HG02571 (cell line): ENCODE results near the gene CADM1.

Experiments used
- ATAC-seq: cut with Tn5 transposase; IDR thresholded peaks from one replicate; pipeline ENCODE4 v1.9.1; 2021; ENCODE audit warnings: mild to moderate bottlenecking, moderate library complexity; ENCODE audit not compliant: unreplicated experiment

The CADM1 gene

DNA sequence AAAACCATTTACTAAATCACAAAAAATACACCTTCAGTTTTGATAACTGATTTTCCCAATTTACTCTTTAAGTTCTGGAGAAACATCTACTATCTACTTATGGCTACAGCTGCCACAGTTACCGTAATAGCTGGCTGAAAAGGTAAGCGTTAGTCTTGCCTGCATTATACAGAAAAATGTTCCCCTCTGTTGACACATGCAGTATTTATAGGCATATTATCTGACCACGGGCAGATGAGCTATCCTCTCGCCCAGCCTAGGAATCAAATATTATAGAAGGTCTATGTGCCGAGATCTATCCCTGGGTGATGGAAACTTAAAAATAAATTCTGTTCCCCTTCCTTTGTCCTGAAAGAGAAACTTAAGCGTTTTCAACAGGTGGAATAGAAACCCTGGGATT is 283.8 kb downstream of the CADM1 start:
- ATAC-seq, result no peak

DNA sequence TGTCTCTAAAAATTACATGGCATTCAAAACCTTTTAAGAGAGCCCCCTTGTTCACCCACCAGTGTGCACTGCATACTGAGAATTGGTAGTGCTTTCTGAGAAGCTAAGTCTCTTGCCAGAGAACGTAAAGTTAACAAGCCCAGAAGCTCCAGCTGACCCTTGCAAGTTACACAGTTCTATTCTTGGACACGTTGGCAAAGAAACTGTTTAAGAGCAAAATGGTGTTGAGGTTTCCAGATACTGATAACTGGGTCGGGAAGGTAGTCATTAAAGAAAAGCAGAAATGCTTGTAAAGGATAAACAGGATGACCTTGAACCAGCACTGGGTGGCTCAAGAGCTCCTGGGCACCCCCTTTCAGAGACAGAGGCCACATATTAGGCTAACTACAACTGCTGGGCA is 284.8 kb downstream of the CADM1 start:
- ATAC-seq, result no peak

DNA sequence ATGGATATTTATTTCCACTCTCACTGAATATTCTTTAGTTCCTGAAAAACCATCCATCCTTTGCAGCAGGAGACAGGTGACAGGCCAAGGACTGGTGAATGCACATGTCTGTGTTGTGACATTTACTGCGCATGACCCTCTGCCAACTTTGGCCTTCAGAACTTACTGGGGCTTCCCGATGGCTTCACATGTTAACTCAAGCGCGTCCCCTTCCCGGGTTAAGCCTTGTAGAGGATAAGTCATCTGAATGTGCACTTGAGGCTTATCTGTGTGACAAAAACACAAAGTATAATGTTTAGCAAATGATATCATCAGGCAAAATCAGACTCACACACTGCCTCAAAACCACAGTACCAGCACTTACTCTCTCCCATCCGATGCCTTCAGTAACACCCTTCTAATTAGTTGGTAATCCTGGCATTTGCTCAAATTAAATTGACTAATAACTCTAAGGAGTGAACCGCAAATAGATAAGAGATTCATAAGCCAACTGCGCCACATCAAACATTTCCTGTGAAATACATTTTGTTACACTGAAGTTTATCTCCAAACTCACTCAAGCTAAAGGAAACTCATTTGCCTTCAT is 286.4 kb downstream of the CADM1 start:
- ATAC-seq, result no peak

DNA sequence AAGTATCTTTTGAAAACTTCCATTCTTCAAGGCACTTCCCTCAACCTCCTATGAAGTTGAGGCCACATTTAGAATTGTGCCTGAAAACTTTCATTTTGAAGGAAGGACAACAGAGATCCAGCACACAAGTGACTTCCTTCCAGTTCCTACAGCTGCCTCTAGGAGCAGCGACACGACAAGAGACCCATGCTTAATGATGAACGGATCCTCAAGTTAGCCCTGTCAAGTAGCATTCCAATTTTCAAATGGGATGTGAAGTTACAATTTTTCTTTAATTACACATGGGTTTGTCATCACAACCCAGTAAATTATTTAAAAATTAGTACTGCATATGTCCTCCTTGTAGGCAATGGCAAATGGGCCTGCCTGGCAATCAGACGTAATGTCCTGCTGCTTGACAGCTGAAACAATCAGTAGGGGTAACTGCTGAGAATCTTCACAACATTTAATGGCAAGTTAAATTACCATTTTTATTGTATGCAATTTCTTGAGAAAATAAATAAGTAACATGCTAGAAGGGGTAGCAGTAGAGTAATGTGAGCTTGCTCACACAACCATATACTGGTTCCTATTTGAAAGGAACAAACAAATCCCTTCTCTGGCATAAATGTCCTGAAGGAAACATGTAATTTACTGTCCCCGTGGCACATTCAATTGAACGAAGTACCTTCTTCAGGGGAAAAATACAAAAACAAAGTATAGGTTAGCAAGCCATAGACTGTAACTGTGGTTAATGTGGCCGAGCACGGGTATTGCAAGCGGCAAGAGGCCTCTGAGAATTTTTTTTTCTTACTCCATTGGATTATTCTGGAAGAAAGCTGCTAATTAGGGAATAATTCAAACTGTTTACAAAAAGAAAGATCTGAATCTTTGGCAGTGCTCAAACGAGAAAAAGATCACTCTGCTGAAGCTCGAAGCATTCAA is 288.3 kb downstream of the CADM1 start:
- ATAC-seq, result no peak

DNA sequence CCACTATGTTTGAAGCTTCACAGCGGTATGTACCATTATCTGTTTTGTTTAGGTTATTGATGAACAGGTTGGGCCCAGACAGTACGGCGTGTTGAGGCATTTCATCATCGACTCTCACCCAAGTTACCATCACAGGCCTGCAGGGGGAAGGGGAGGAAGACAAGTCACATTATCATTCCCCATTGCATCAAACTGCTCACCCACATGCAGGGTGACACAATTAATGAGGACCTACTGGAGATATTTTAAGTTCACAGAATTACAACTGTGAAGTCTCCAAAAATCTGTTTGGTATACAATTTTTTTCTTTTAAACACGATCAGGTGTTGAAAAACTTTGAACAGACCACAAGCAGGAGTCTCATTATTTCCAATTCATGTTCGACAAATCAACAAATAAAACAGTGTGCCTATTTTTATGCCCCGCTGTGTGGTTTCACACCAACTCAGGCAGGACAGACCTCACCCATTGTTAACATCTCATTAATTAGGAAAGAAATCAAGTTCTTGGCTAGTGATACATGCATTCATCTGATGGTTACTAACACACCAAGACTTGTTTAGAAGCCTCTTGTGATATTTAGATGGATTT is 289.5 kb downstream of the CADM1 start:
- no peak for ATAC-seq

DNA sequence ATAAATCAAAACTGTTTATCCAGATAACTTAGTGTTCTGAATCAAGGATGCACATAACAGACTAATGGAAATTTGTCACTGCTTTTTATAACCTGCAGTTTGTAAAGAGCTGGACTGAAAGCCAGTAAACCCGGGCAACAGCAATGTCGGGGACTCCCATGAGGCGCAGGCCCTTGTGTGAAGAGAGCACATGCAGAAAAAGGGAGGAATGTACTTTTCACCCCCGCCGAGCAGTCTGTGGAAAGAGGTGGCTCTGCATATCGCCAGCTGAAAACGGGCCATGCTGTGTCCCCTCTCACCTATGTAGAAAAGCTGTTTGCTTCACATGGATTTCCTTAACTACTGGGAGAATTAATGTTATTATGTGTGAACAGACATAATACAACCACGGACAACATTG is 291.2 kb downstream of the CADM1 start:
- ATAC-seq, result no peak

DNA sequence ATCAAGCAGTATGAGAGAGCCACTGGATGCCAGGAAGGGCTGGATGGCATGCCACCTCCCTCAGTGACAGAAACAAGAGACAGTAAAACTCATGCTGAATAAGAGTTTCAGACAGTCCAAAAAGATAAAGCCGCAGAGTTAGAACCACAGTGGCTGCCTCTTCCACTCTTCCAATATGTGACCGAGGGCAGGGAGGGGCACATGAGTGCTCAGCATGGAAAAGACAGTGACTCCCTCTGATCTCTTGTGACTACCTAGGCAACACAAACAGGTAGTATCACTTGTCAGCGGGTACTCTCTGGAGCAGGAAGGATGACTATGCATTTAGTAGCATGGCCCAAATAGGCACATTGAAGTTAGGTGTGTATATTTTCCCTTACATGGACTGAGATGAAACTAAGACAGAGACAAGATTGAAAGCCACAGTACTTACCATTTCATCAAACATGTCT is 295.4 kb downstream of the CADM1 start:
- no peak for ATAC-seq

DNA sequence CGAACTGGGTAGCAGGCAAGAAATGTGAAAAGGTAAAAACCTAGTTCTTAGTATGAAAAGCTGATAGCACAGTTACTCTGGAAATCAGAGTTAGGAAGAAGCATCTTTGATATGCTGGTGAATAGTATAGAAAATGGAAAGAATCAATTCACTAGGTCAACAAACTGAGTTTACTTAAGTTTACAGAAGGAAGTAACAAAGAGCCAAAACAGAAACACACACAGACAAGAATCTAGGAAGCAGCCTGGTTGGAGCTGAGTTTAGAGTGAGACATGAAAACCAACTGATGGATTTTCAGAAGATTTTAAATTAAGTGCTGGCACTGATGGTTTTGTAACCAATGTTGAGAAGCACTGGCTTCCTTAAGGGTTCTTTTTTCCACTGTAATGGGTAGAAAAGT is 296.3 kb downstream of the CADM1 start:
- ATAC-seq, result no peak

DNA sequence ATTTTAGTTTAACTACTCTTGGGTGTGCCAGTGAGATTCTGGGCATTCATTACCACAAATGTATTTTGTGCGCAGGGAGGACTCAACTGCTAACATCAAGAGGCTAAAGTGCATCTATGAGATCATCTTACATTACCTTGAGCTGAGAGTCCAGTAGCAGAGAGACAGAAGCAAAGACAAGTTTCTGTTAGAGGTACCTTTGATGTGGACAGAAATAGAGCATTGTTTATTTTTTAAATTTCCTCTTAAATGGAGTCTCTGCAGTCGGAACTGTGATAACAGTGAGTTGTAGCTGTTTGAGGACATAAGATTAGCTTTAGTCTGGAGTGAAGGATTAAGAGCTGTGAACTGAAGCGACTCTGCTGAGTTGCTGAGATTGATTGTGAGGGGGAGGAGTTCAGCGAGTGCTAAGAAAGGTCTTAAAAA is 297.0 kb downstream of the CADM1 start:
- ATAC-seq, result no peak

DNA sequence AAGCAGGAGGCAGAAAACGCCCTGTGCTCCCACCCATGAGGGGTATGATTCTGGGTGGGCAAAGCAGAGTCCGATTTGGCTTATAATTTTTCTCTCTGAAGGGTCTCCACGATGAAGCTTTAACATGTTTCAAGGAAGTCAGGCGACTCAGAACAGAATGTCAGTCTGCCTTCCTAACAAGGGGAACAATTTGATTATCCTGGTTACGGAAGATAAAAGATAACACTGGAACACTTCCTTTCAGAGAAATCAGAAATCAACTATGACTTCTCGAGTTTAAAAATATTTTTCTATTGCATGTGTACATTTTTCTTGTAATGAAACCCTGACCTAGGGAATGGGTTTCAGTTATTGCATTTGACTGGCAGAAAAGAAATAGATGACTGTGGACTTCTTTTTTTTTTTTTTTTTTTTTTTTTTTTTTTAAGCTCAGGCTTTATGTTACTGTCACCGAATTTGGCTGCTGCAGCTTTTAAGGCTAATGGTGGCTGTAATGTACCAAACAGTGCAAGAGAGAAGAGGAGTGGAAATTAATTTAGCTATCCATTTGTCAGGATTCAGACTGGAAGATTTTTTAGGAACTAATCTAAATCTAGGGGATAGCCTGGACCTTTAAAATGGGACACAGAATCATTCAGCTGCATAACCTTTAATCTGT is 297.7 kb downstream of the CADM1 start:
- ATAC-seq, result no peak

DNA sequence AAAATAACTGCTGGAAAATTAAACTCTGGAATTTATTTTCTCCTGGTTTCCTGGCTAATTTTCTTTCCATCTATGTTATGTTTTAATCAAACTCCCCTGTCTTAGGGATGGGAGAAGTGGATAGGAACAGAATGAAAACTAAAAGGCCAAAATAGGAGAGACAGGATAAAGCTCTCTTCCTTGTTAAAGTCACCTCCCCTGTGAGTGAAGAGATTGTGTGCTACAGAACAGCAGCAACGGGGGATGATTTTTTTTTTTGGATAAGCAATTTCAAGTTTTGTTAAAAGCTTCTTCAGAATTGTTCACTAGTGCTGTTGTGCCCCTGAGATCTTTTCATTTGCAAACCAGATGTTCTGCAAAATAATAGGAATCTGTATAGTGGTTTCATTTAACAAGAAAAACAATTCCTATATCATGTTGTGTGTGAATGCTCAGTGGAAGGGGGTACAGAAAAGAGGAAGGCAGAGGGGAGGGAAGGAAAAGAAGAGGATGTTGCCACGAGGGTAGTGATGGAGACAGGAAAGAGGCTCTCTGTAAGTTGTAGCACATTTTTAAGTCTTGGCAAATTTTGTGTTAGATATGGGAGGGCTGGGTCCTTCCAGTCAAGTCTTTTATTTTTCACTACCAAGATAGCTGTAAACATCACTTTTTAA is 301.2 kb downstream of the CADM1 start:
- ATAC-seq, result no peak

DNA sequence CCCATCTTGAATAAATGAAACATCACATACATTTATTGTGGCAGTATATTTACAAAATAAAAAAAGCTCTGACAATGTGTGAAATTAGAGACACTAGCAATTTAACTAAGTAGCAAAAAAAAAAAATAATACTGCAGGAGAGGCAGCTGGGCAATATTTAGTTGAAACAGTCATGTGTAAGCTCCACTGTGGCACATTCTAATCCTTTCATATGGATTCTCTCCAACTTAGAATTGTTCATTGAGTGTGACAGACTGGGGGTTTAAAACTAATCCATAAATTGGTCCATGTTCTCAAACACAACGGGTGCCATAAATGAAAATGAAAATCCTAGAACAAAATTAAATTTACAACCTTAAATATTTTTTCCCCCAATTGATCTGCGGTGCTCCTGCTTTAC is 302.1 kb downstream of the CADM1 start:
- ATAC-seq, result no peak

DNA sequence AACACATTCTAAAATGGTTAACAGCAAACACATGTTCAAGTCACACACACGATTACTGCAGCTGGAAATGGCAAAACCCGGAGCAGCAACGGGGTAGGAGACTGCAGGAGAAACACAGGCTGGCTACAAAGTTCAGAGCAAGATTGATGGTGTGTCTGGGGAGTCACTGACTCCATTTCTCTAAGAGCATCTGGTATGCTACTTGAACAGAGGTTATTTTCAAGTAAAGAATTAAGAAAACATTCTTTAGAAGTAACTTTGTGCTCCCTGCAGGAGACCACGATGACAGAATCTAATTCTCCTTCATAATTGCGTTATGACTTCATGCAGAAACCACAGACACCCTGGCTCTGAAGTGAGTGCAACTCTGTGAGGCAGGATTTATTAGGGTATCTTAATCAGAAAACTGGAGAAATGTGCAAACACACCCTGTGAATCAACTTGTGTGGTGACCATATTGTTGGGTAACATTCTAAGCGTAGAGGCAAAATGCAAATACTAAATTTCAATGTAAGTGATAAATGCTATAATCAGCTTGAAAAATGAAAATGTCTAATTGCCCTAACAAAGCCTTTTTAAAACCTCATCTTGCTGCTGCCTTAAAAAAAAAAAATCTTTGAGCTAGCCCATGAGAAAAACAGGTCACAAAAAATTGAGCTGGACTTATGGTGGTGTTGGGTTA is 303.0 kb downstream of the CADM1 start:
- no peak for ATAC-seq

DNA sequence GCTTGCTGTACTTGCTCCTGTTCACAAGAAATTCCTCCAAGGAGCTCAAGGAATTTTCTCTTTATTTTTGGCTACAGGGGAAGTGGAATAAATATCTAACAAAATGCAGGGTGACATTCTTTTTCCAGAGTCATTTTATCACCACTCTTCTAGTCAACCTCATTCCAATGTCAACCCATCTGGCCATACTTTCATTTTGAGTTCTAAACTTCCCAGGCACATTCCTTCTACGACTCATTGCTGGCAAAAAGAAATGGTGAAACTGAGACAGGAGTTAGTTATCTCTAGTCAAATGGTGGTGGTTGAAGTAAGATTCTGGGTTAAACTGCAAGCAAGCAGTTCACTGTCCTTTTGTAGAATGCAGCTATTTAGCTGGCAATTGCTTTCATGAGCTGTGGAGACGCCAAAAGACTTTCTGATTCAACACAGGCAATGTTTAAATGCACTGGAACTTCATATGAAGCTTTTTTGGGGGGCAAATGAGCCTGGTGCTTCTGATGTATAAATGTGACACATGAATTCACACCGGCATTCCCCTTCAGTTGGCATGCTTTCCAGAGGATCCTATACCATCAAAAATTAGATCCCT is 304.6 kb downstream of the CADM1 start:
- no peak for ATAC-seq

DNA sequence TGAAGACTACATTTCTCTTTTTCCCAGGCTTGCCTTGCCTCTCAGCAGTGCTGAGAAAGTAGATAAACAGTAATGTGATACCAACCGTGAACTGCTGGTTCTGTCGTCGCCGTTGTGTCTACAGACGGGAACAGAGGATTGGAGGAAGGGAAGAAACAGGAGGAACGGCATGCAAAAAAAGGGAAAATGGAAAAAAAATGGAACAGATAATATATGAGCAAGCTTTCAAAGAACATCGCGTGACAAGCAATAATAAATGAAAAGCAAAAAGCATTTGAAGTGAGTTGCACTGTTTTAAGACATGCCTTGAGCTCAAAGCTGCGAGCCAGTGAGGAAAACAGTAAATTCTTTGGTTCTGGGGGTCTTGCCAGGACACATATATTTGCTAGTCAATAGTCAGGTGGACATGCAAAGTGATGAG is 305.9 kb downstream of the CADM1 start:
- no peak for ATAC-seq

DNA sequence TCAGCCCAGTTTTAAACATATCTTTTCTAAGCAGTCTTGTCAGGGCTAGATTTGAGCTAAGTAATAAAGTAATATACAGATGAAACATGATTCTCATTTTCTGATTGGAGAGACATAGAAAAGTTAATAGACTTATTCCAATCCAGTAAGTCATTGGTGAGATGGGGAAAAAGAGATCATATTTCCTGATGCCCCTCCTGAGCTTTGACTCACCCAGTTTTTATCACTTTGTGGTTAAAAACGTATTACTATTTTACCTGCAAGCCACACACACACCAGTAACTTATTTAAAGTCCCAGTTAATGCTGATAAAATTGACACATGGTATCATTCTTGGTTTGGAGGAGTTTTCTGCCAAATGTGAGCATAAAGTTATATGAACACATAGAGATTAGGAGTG is 306.8 kb downstream of the CADM1 start:
- no peak for ATAC-seq

DNA sequence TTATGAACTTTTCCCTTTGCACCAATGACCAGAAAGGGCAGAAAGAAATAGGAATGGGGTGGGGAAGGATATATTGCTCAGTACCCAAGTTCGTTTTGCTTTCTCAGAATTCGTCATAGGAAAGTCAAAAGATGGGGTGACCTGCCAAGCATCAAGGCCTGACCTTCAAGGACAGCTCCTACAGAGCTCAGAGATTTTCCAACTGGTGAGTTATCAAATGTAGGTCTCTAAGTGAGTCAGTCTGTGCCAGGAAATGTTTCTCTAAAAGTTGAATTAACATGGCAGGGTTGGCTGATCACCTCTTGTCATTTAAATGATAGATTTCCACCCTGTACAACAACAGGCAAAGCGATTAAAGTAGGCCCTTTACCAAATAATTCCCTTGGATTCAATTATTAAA is 307.2 kb downstream of the CADM1 start:
- ATAC-seq, result no peak

DNA sequence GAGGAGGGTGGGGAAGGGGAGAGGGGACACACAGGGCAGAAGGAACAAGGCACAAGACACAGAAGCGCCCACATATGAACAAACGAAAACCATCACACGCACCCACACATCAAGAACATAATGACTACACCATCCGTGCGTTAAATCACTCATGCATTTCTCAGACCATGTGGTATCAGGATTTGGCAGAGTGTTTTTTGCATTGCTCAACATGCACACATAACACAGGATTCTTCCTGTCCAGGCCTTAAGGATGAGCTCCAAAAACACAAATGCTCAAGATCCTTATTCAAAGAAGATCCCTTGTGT is 309.5 kb downstream of the CADM1 start:
- peak; percentile 42 for ATAC-seq

DNA sequence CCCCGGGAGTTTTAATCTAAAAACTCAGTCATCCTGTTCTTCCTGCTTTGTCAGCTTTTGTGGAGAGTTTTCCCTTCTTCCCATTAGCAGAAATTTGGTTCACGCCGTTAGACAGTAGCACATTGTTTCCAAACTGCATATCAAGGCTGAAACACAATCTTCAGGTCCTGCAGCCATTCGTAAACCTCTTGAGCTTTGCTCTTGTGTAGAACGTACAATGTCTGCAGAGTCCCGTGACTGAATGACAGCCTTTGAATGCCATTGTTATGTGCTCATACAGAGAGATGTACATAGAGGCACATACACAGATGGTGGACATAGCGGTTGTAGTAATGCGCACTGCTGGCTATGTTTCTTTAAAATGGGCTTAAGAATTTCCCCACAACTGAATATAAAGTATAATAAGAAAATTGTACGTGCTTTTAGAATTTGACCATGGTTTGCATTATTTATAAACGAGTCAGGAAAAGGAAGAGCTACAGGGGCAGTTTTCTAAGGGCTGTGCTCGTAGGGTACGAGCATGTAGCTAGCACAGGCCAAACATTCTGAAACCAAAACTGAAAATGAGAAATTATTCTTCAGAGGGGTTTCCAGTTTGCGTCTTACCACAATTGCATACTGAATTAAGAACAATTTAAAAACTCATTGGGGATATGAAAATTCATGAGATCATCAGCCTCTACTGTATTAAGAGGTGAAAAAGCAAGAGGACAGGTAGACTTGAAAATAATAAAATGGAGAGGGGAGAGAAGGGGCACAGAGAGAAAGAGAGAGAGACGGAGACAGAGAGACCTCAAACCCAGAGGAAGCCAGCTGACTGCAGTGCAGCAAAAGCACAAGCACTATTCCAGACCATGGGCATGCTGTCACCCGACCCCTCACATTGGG is 310.1 kb downstream of the CADM1 start:
- peak; percentile 91 for ATAC-seq
